H9 (cell line): Measurements from ENCODE around the gene TCTN3. TPM values are rescaled to one million over a fixed set of nuclear protein-coding genes. Genes with fewer than 3 reads are reported as not detected.

Experiments used
- DNase-seq: peaks from one replicate; pipeline ENCODE4 v3.0.0-alpha.2; 2017
- H2AFZ ChIP-seq: one replicate; pipeline ENCODE4 v1.6.1; 2013; ENCODE audit warnings: mild to moderate bottlenecking, low read length, control low read depth, moderate library complexity
- H2AK5ac ChIP-seq: 2 replicates; pipeline ENCODE4 v1.6.1; 2013; ENCODE audit warnings: low read length, control low read depth, mixed read lengths; ENCODE audit not compliant: insufficient read length
- H2BK120ac ChIP-seq: one replicate; pipeline ENCODE4 v1.6.1; 2013; ENCODE audit warnings: low read depth, mild to moderate bottlenecking, low read length, control low read depth, inconsistent platforms; ENCODE audit not compliant: poor library complexity, severe bottlenecking
- H2BK12ac ChIP-seq: 2 replicates; pipeline ENCODE4 v1.6.1; 2013; ENCODE audit warnings: low read length, control low read depth, mixed read lengths, low read depth; ENCODE audit not compliant: insufficient read length
- H2BK15ac ChIP-seq: 2 replicates; pipeline ENCODE4 v1.6.1; 2013; ENCODE audit warnings: low read depth, low read length, control low read depth
- H2BK20ac ChIP-seq: one replicate; pipeline ENCODE4 v1.6.1; 2013; ENCODE audit warnings: low read depth, mild to moderate bottlenecking, low read length, control low read depth, inconsistent platforms; ENCODE audit not compliant: poor library complexity, severe bottlenecking
- H2BK5ac ChIP-seq: 2 replicates; pipeline ENCODE4 v1.6.1; 2013; ENCODE audit warnings: low read length, control low read depth, mixed read lengths; ENCODE audit not compliant: insufficient read length
- H3K14ac ChIP-seq: 2 replicates; pipeline ENCODE4 v1.6.1; 2013; ENCODE audit warnings: low read length, control low read depth; ENCODE audit not compliant: insufficient read depth
- H3K18ac ChIP-seq: 2 replicates; pipeline ENCODE4 v1.6.1; 2013; ENCODE audit warnings: low read depth, mild to moderate bottlenecking, mixed read lengths, low read length, control low read depth; ENCODE audit not compliant: insufficient read length
- H3K23ac ChIP-seq: 2 replicates; pipeline ENCODE4 v1.6.1; 2013; ENCODE audit warnings: low read length, control low read depth, mixed read lengths, low read depth; ENCODE audit not compliant: insufficient read length
- H3K23me2 ChIP-seq: 2 replicates; pipeline ENCODE4 v1.6.1; 2013; ENCODE audit warnings: low read depth, mild to moderate bottlenecking, mixed read lengths, low read length, control low read depth; ENCODE audit not compliant: insufficient read length, poor library complexity, severe bottlenecking
- H3K27ac ChIP-seq: 2 replicates; pipeline ENCODE4 v1.5.1; 2013; ENCODE audit warnings: low read length, control low read depth, mixed read lengths, low read depth; ENCODE audit not compliant: insufficient read length
- H3K27me3 ChIP-seq: 2 replicates; pipeline ENCODE4 v1.6.1; 2013; ENCODE audit warnings: low read length, control low read depth, inconsistent platforms; ENCODE audit not compliant: insufficient read depth
- H3K4ac ChIP-seq: 2 replicates; pipeline ENCODE4 v1.6.1; 2013; ENCODE audit warnings: low read depth, mild to moderate bottlenecking, control low read depth, inconsistent platforms, low read length, moderate library complexity
- H3K4me1 ChIP-seq: 2 replicates; pipeline ENCODE4 v1.6.1; 2013; ENCODE audit warnings: low read length, control low read depth, inconsistent platforms; ENCODE audit not compliant: insufficient read depth
- H3K4me2 ChIP-seq: 2 replicates; pipeline ENCODE4 v1.6.1; 2013; ENCODE audit warnings: low read length, control low read depth, mixed read lengths; ENCODE audit not compliant: insufficient read length, insufficient read depth
- H3K56ac ChIP-seq: 2 replicates; pipeline ENCODE4 v1.6.1; 2013; ENCODE audit warnings: low read depth, mild to moderate bottlenecking, mixed read lengths, low read length, control low read depth; ENCODE audit not compliant: insufficient read length
- H3K79me1 ChIP-seq: 2 replicates; pipeline ENCODE4 v1.6.1; 2013; ENCODE audit warnings: low read depth, mild to moderate bottlenecking, moderate library complexity, low read length, control low read depth, inconsistent platforms; ENCODE audit not compliant: insufficient read depth, poor library complexity, severe bottlenecking
- H3K79me2 ChIP-seq: 2 replicates; pipeline ENCODE4 v1.6.1; 2013; ENCODE audit warnings: low read length, control low read depth, inconsistent platforms; ENCODE audit not compliant: insufficient read depth
- H3K9ac ChIP-seq: 2 replicates; pipeline ENCODE4 v1.6.1; 2013; ENCODE audit warnings: low read length, control low read depth, mixed read lengths; ENCODE audit not compliant: insufficient read length; ENCODE audit errors: extremely low read depth
- H3K9me3 ChIP-seq: one replicate; pipeline ENCODE4 v1.6.1; 2013; ENCODE audit warnings: low read depth, low read length, inconsistent platforms; ENCODE audit not compliant: control insufficient read depth
- H3T11ph ChIP-seq: one replicate; pipeline ENCODE4 v1.6.1; 2013; ENCODE audit warnings: mild to moderate bottlenecking, low read length, control low read depth, inconsistent platforms
- H4K20me1 ChIP-seq: one replicate; pipeline ENCODE4 v1.6.1; 2013; ENCODE audit not compliant: control insufficient read depth, insufficient read length, insufficient read depth
- H4K5ac ChIP-seq: 2 replicates; pipeline ENCODE4 v1.6.1; 2013; ENCODE audit warnings: low read depth, mild to moderate bottlenecking, mixed read lengths, low read length, control low read depth; ENCODE audit not compliant: insufficient read length
- H4K8ac ChIP-seq: replicated peaks from 2 replicates; pipeline ENCODE4 v1.6.1; 2013; ENCODE audit warnings: low read length, control low read depth, mixed read lengths, low read depth; ENCODE audit not compliant: insufficient read length
- H4K91ac ChIP-seq: 2 replicates; pipeline ENCODE4 v1.6.1; 2013; ENCODE audit warnings: low read depth, mild to moderate bottlenecking, moderate library complexity, mixed read lengths, low read length, control low read depth; ENCODE audit not compliant: insufficient read length
- H3K27ac Mint-ChIP-seq, 3 experiments: 2 replicates in 2 of 3; 3 replicates in 1 of 3; pipeline ENCODE4 v1.8.0; 2020 to 2021; ENCODE audit warnings: mixed read lengths in 3 of 3, mild to moderate bottlenecking in 1 of 3, moderate library complexity in 1 of 3
- H3K27me3 Mint-ChIP-seq: 2 replicates; pipeline ENCODE4 v1.8.0; 2021; ENCODE audit warnings: low read depth, mild to moderate bottlenecking, moderate library complexity, mixed read lengths
- H3K36me3 Mint-ChIP-seq, 3 experiments: 2 replicates in 2 of 3; 3 replicates in 1 of 3; pipeline ENCODE4 v1.8.0; 2020 to 2021; ENCODE audit warnings: low read depth in 3 of 3, mixed read lengths in 3 of 3; ENCODE audit not compliant: insufficient read depth in 1 of 3
- H3K4me1 Mint-ChIP-seq, 2 experiments: 2 replicates each; pipeline ENCODE4 v1.8.0; 2020; ENCODE audit warnings: mixed read lengths in 2 of 2
- H3K4me3 Mint-ChIP-seq, 2 experiments: 2 replicates in 1 of 2; 3 replicates in 1 of 2; pipeline ENCODE4 v1.8.0; 2020 to 2021; ENCODE audit warnings: mild to moderate bottlenecking in 2 of 2, mixed read lengths in 2 of 2, moderate library complexity in 1 of 2
- H3K9me3 Mint-ChIP-seq, 2 experiments: 2 replicates in 1 of 2; 3 replicates in 1 of 2; pipeline ENCODE4 v1.8.0; 2020; ENCODE audit warnings: mild to moderate bottlenecking in 2 of 2, mixed read lengths in 2 of 2, moderate library complexity in 1 of 2
- WGBS: extraction: QIAGEN DNeasy Blood & Tissue Kit; methylation state at CpG from one replicate; pipeline ENCODE4 v1.1.7; 2013; ENCODE audit warnings: missing lambda C conversion rate, low lambda C conversion rate, mixed read lengths; ENCODE audit not compliant: insufficient read length; ENCODE audit errors: extremely low coverage; 5-methylcytosine and 5-hydroxymethylcytosine counted together
- total RNA-seq: library from RNA; stranded (reverse); gene quantifications from 2 replicates; pipeline ENCODE4 v1.2.1, GENCODE V29; 2021
- TF ChIP-seq, protein P1 (sequence below): fragments of 200-600 bp; sonication (generic); conservative IDR thresholded peaks from 3 replicates; pipeline ENCODE4 v1.8.0; 2021; ENCODE audit warnings: antibody characterized with exemption, mild to moderate bottlenecking

TCTN3 gene
- total RNA-seq, 1 experiment from 2014 or later, result 37.3 TPM

DNA sequence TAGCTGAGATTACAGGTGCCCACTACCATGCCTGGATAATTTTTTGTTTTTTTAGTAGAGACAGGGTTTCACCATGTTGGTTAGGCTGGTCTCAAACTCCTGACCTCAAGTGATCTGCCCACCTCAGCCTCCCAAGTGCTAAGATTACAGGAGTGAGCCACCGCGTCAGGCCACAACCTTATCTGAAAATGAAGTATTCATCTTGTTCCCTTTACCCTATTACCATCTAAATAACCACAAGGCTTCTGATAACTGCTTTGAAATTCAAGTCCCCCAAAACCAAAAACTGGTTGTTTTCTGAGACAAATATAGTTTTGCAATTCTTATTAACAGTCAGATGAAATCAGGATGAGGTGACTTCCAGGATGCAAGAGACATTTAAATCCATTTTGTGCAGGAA lies 2.4 kb downstream of the TCTN3 start:
- Mint-ChIP-seq H3K27ac (no peak overlapping the region), H3K36me3 (peaks cover 13 to 51% (median 42%) of the 10 kb centered on the region in 3 experiments; a peak in 6 of 7 replicates), H3K4me1 (peaks cover 13 to 15% of the 10 kb centered on the region in 2 experiments), H3K27me3 (no peaks in the 10 kb centered on the region; the same call in 1 of the 2 replicates), H3K4me3 (no peak overlapping the region), H3K9me3 (peaks cover 0 to 2% of the 10 kb centered on the region in 2 experiments; a peak in 1 of 5 replicates)
- Histone ChIP-seq H3K9ac (no peak overlapping the region), H3K79me2 (peaks cover 2% of the 10 kb centered on the region; the same call in 1 of the 2 replicates), H4K91ac (no peak overlapping the region), H3K4ac (no peak overlapping the region), H2BK120ac (no peak overlapping the region), H3T11ph (no peak overlapping the region), H3K9me3 (no peaks in the 10 kb centered on the region), H2AK5ac (no peak overlapping the region), H3K79me1 (peaks cover 4% of the 10 kb centered on the region), H3K27me3 (no peaks in the 10 kb centered on the region), H3K4me1 (no peaks in the 10 kb centered on the region), H2BK15ac (no peak overlapping the region), H3K4me2 (no peak overlapping the region), H2AFZ (no peak overlapping the region), H3K23ac (no peak overlapping the region), H4K5ac (no peak overlapping the region), H4K8ac (no peak overlapping the region), H3K56ac (no peak overlapping the region), H2BK20ac (no peak overlapping the region), H2BK5ac (no peak overlapping the region), H3K23me2 (peaks cover 5% of the 10 kb centered on the region), H4K20me1 (no peaks in the 10 kb centered on the region), H2BK12ac (no peak overlapping the region), H3K14ac (no peak overlapping the region), H3K27ac (no peak overlapping the region), H3K18ac (no peak overlapping the region)
- no peak for DNase-seq
- TF ChIP-seq, protein P1, sequence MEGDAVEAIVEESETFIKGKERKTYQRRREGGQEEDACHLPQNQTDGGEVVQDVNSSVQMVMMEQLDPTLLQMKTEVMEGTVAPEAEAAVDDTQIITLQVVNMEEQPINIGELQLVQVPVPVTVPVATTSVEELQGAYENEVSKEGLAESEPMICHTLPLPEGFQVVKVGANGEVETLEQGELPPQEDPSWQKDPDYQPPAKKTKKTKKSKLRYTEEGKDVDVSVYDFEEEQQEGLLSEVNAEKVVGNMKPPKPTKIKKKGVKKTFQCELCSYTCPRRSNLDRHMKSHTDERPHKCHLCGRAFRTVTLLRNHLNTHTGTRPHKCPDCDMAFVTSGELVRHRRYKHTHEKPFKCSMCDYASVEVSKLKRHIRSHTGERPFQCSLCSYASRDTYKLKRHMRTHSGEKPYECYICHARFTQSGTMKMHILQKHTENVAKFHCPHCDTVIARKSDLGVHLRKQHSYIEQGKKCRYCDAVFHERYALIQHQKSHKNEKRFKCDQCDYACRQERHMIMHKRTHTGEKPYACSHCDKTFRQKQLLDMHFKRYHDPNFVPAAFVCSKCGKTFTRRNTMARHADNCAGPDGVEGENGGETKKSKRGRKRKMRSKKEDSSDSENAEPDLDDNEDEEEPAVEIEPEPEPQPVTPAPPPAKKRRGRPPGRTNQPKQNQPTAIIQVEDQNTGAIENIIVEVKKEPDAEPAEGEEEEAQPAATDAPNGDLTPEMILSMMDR, result no peak
- WGBS, result no CpG with 5 or more reads among the region's 2 CpGs
